Liver (tissue), 3 donors: ENCODE results near the gene LRP5.

ENCODE experiments used
- ATF3 ChIP-seq: IDR thresholded peaks from 2 replicates; pipeline ENCODE4 v1.6.1; 2016; ENCODE audit warnings: antibody characterized with exemption
- EGR1 ChIP-seq, 2 donors: IDR thresholded peaks; 2 replicates each; pipeline ENCODE4 v1.6.1; 2016 to 2018; ENCODE audit warnings: antibody characterized with exemption in 2 of 2, low read depth in 2 of 2
- FOXA1 ChIP-seq: IDR thresholded peaks from 2 replicates; pipeline ENCODE4 v1.6.1; 2016; ENCODE audit warnings: antibody characterized with exemption
- GABPA ChIP-seq, 2 donors: IDR thresholded peaks in 1 of 2; conservative IDR thresholded peaks in 1 of 2; 2 replicates each; pipeline ENCODE4 v1.6.1; 2016; ENCODE audit warnings: antibody characterized with exemption in 2 of 2, mild to moderate bottlenecking in 1 of 2, moderate library complexity in 1 of 2
- JUND ChIP-seq, 2 donors: IDR thresholded peaks; 2 replicates each; pipeline ENCODE4 v1.6.1; 2016; ENCODE audit warnings: antibody characterized with exemption in 2 of 2
- RAD21 ChIP-seq, 2 donors: IDR thresholded peaks; 2 replicates each; pipeline ENCODE4 v1.6.1; 2016; ENCODE audit warnings: antibody characterized with exemption in 2 of 2, mild to moderate bottlenecking in 2 of 2
- REST ChIP-seq: IDR thresholded peaks from 2 replicates; pipeline ENCODE4 v1.6.1; 2016; ENCODE audit warnings: antibody characterized with exemption, mild to moderate bottlenecking
- RXRA ChIP-seq, 2 donors: IDR thresholded peaks; 2 replicates each; pipeline ENCODE4 v1.6.1; 2017 to 2018; ENCODE audit warnings: antibody characterized with exemption in 2 of 2, mild to moderate bottlenecking in 1 of 2
- SP1 ChIP-seq: IDR thresholded peaks from 2 replicates; pipeline ENCODE4 v1.6.1; 2018; ENCODE audit warnings: antibody characterized with exemption, mild to moderate bottlenecking
- TAF1 ChIP-seq: conservative IDR thresholded peaks from 2 replicates; pipeline ENCODE4 v1.6.1; 2016; ENCODE audit warnings: antibody characterized with exemption, mild to moderate bottlenecking
- YY1 ChIP-seq: IDR thresholded peaks from 2 replicates; pipeline ENCODE4 v1.6.1; 2016; ENCODE audit warnings: antibody characterized with exemption, mild to moderate bottlenecking
- ZBTB33 ChIP-seq: IDR thresholded peaks from 2 replicates; pipeline ENCODE4 v1.6.1; 2016; ENCODE audit warnings: antibody characterized with exemption
- TF ChIP-seq, protein P1 (sequence below): fragments of 150-350 bp; IDR thresholded peaks from 2 replicates; pipeline ENCODE4 v1.5.1; 2017; ENCODE audit warnings: improper control_type of control experiment, low read depth, low read length; ENCODE audit not compliant: missing input control
- donor health status: healthy.
- donor health status: healthy.

GRCh38 chr11:68365943-68366435, 53.6 kb downstream of the LRP5 start:
- TF ChIP-seq, protein P1, sequence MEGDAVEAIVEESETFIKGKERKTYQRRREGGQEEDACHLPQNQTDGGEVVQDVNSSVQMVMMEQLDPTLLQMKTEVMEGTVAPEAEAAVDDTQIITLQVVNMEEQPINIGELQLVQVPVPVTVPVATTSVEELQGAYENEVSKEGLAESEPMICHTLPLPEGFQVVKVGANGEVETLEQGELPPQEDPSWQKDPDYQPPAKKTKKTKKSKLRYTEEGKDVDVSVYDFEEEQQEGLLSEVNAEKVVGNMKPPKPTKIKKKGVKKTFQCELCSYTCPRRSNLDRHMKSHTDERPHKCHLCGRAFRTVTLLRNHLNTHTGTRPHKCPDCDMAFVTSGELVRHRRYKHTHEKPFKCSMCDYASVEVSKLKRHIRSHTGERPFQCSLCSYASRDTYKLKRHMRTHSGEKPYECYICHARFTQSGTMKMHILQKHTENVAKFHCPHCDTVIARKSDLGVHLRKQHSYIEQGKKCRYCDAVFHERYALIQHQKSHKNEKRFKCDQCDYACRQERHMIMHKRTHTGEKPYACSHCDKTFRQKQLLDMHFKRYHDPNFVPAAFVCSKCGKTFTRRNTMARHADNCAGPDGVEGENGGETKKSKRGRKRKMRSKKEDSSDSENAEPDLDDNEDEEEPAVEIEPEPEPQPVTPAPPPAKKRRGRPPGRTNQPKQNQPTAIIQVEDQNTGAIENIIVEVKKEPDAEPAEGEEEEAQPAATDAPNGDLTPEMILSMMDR, result no peak
- no peak for TF ChIP-seq TAF1
- no peak for TF ChIP-seq FOXA1
- no peak for TF ChIP-seq RXRA (IDR thresholded peaks at IDR 0.05)
- no peak for TF ChIP-seq YY1
- no peak for TF ChIP-seq REST
- TF ChIP-seq ZBTB33, result no peak
- TF ChIP-seq ATF3, result no peak
- TF ChIP-seq SP1, result no peak
- no peak for TF ChIP-seq EGR1 (IDR thresholded peaks at IDR 0.05; ENCODE audit: low read depth in 2 of 2)
- TF ChIP-seq RAD21 (IDR thresholded peaks at IDR 0.05), result no peak
- no peak for TF ChIP-seq GABPA (IDR thresholded peaks at IDR 0.05 in 1 of 2, conservative IDR thresholded peaks at IDR 0.05 in 1 of 2)
- TF ChIP-seq JUND (IDR thresholded peaks at IDR 0.05), result no peak
